ENCODE measurements around the gene NCAPH2. TPM values are rescaled to one million over a fixed set of nuclear protein-coding genes. Genes with fewer than 3 reads are reported as not detected.

Gene NCAPH2
- total and polyA plus RNA-seq, 2 of the 13 experiments (the other 11 are each of a cell fraction or from before 2014, with no cell fraction given) = 28.1 to 64.4 TPM

DNA sequence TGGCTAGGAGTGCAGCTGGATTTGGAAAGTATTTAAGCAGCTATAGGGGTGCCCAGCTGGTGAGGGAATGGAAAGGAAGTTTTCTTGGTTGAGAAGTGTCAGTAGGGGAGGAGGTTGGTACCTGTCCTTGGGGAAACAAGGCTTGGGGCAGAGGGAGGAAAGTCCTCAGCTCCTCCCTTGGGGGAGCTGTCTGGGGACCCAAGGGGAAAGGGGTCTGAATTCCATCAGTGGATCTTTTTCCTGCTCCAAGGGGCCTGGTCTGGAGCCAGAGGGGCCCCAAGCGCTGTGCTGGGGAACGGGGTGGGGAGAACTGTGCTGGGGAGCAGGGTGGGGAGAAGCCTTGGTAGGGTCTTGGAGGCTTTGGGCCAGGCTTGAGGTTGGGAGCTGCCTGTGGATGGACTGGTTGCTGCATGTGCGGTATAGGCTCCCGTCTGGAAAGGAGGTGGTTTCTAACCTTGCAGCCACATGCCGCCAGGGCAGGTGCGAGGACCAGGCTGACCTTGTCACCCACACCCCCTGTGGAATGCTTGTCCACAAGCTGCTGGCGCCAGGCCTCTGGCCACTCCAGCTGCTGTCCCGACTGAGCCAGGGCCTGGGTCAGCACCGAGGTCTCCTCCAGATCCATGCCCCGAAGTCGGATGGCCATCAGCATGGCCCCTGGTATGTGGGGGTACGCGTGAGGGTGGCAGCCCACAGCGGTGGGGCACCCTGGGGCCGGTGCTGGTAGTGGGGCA is 20.8 kb downstream of the NCAPH2 start (continued):
- TF ChIP-seq ZNF773 (CRISPR knock-in tag; IDR thresholded peaks at IDR 0.05; ENCODE audit: borderline replicate concordance) (0 out of 2 replicates have a peak, but pooled peaks have one; percentile 15), ARHGAP35 (CRISPR knock-in tag; IDR thresholded peaks at IDR 0.05; ENCODE audit: borderline replicate concordance) (0 out of 2 replicates have a peak, but pooled peaks have one; percentile 10), ZNF607 (CRISPR knock-in tag; IDR thresholded peaks at IDR 0.05; ENCODE audit: borderline replicate concordance) (peak; percentile 45; the same call in 1 of the 2 replicates), ZFP90 (CRISPR knock-in tag; IDR thresholded peaks at IDR 0.05; ENCODE audit: borderline replicate concordance) (0 out of 2 replicates have a peak, but pooled peaks have one; percentile 49), FOXA1 (IDR thresholded peaks at IDR 0.05) (no peak), FOXA1 (CRISPR knock-in tag; IDR thresholded peaks at IDR 0.05) (no peak), ZNF160 (CRISPR knock-in tag; IDR thresholded peaks at IDR 0.05) (no peak), ZNF605 (CRISPR knock-in tag; IDR thresholded peaks at IDR 0.05) (no peak), POLR2G (IDR thresholded peaks at IDR 0.05; ENCODE audit: low read depth, low read length) (0 out of 2 replicates have a peak, but pooled peaks have one; percentile 34), SSRP1 (CRISPR knock-in tag; IDR thresholded peaks at IDR 0.05) (0 out of 2 replicates have a peak, but pooled peaks have one; percentile 60), ZNF766 (CRISPR knock-in tag; IDR thresholded peaks at IDR 0.05; ENCODE audit: borderline replicate concordance) (no peak), EED (CRISPR knock-in tag; IDR thresholded peaks at IDR 0.05) (no peak), ZNF331 (CRISPR knock-in tag; IDR thresholded peaks at IDR 0.05) (0 out of 2 replicates have a peak, but pooled peaks have one; percentile 13), RNF2 (conservative IDR thresholded peaks at IDR 0.05; ENCODE audit: low read depth) (peak; percentile 51), ZNF850 (CRISPR knock-in tag; conservative IDR thresholded peaks at IDR 0.05) (0 out of 2 replicates have a peak, but pooled peaks have one; percentile 66)
- TF ChIP-seq, protein P1, sequence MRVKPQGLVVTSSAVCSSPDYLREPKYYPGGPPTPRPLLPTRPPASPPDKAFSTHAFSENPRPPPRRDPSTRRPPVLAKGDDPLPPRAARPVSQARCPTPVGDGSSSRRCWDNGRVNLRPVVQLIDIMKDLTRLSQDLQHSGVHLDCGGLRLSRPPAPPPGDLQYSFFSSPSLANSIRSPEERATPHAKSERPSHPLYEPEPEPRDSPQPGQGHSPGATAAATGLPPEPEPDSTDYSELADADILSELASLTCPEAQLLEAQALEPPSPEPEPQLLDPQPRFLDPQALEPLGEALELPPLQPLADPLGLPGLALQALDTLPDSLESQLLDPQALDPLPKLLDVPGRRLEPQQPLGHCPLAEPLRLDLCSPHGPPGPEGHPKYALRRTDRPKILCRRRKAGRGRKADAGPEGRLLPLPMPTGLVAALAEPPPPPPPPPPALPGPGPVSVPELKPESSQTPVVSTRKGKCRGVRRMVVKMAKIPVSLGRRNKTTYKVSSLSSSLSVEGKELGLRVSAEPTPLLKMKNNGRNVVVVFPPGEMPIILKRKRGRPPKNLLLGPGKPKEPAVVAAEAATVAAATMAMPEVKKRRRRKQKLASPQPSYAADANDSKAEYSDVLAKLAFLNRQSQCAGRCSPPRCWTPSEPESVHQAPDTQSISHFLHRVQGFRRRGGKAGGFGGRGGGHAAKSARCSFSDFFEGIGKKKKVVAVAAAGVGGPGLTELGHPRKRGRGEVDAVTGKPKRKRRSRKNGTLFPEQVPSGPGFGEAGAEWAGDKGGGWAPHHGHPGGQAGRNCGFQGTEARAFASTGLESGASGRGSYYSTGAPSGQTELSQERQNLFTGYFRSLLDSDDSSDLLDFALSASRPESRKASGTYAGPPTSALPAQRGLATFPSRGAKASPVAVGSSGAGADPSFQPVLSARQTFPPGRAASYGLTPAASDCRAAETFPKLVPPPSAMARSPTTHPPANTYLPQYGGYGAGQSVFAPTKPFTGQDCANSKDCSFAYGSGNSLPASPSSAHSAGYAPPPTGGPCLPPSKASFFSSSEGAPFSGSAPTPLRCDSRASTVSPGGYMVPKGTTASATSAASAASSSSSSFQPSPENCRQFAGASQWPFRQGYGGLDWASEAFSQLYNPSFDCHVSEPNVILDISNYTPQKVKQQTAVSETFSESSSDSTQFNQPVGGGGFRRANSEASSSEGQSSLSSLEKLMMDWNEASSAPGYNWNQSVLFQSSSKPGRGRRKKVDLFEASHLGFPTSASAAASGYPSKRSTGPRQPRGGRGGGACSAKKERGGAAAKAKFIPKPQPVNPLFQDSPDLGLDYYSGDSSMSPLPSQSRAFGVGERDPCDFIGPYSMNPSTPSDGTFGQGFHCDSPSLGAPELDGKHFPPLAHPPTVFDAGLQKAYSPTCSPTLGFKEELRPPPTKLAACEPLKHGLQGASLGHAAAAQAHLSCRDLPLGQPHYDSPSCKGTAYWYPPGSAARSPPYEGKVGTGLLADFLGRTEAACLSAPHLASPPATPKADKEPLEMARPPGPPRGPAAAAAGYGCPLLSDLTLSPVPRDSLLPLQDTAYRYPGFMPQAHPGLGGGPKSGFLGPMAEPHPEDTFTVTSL (CRISPR knock-in tag; IDR thresholded peaks at IDR 0.05; ENCODE audit: borderline replicate concordance) = 0 out of 2 replicates have a peak, but pooled peaks have one; percentile 34
- TF ChIP-seq, protein P2, sequence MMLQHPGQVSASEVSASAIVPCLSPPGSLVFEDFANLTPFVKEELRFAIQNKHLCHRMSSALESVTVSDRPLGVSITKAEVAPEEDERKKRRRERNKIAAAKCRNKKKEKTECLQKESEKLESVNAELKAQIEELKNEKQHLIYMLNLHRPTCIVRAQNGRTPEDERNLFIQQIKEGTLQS (CRISPR knock-in tag; IDR thresholded peaks at IDR 0.05) = 0 out of 2 replicates have a peak, but pooled peaks have one; percentile 4
- TF ChIP-seq, protein P3, sequence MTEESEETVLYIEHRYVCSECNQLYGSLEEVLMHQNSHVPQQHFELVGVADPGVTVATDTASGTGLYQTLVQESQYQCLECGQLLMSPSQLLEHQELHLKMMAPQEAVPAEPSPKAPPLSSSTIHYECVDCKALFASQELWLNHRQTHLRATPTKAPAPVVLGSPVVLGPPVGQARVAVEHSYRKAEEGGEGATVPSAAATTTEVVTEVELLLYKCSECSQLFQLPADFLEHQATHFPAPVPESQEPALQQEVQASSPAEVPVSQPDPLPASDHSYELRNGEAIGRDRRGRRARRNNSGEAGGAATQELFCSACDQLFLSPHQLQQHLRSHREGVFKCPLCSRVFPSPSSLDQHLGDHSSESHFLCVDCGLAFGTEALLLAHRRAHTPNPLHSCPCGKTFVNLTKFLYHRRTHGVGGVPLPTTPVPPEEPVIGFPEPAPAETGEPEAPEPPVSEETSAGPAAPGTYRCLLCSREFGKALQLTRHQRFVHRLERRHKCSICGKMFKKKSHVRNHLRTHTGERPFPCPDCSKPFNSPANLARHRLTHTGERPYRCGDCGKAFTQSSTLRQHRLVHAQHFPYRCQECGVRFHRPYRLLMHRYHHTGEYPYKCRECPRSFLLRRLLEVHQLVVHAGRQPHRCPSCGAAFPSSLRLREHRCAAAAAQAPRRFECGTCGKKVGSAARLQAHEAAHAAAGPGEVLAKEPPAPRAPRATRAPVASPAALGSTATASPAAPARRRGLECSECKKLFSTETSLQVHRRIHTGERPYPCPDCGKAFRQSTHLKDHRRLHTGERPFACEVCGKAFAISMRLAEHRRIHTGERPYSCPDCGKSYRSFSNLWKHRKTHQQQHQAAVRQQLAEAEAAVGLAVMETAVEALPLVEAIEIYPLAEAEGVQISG (CRISPR knock-in tag; IDR thresholded peaks at IDR 0.05) = 0 out of 2 replicates have a peak, but pooled peaks have one; percentile 21
- TF ChIP-seq, protein P4, sequence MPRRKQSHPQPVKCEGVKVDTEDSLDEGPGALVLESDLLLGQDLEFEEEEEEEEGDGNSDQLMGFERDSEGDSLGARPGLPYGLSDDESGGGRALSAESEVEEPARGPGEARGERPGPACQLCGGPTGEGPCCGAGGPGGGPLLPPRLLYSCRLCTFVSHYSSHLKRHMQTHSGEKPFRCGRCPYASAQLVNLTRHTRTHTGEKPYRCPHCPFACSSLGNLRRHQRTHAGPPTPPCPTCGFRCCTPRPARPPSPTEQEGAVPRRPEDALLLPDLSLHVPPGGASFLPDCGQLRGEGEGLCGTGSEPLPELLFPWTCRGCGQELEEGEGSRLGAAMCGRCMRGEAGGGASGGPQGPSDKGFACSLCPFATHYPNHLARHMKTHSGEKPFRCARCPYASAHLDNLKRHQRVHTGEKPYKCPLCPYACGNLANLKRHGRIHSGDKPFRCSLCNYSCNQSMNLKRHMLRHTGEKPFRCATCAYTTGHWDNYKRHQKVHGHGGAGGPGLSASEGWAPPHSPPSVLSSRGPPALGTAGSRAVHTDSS (CRISPR knock-in tag; conservative IDR thresholded peaks at IDR 0.05) = 0 out of 2 replicates have a peak, but pooled peaks have one; percentile 30

Data from HepG2 (cell line).